Forelimb muscle (tissue), 1 donor: ENCODE data around the gene C1orf185. TPM values are rescaled to one million over a fixed set of nuclear protein-coding genes. Genes with fewer than 3 reads are reported as not detected.

ENCODE experiments used
- polyA plus RNA-seq: library from polyadenylated mRNA; unstranded; fragments of 120-200 nt; gene quantifications from one replicate; pipeline ENCODE4 v1.2.1, GENCODE V29; 2013; ENCODE audit not compliant: insufficient read length

Gene C1orf185
- polyA plus RNA-seq, 1 donor, result not detected

Other genes starting within 250 kb of the C1orf185 start
- 42.8 TPM for gene FAF1, start 142.0 kb upstream of the C1orf185 start, polyA plus RNA-seq
- 10.3 TPM for gene CDKN2C, start 132.0 kb upstream of the C1orf185 start, polyA plus RNA-seq
- gene RNF11, start 134.0 kb downstream of the C1orf185 start, polyA plus RNA-seq, result 113 TPM
- gene TTC39A, start 228.3 kb downstream of the C1orf185 start, polyA plus RNA-seq, result 3.9 TPM